HEK293 (cell line): ENCODE results near the gene KLK1.
A peak's percentile ranks its signal among the peaks of the same experiment; 100 is the strongest.

ENCODE experiments used
- BCL11B ChIP-seq: fragments of 450-650 bp; formaldehyde crosslinking; IDR thresholded peaks from 2 replicates; pipeline ENCODE4 v1.5.1; 2016; ENCODE audit warnings: low read depth, missing biosample characterization, missing genetic modification characterization
- GLIS2 ChIP-seq: fragments of 450-650 bp; formaldehyde crosslinking; IDR thresholded peaks from 2 replicates; pipeline ENCODE4 v1.5.1; 2016; ENCODE audit warnings: missing biosample characterization, missing genetic modification characterization
- HOXD13 ChIP-seq: sonication (generic); formaldehyde crosslinking; IDR thresholded peaks from 2 replicates; pipeline ENCODE4 v1.8.0; 2022; ENCODE audit warnings: missing genetic modification reagents, borderline replicate concordance
- KLF10 ChIP-seq: fragments of 450-650 bp; IDR thresholded peaks from 2 replicates; pipeline ENCODE4 v1.5.1; 2018; ENCODE audit warnings: missing biosample characterization, mild to moderate bottlenecking, missing genetic modification characterization
- KLF9 ChIP-seq: fragments of 450-650 bp; formaldehyde crosslinking; IDR thresholded peaks from 2 replicates; pipeline ENCODE4 v1.5.1; 2016; ENCODE audit warnings: missing biosample characterization, missing genetic modification characterization, low read depth
- SCRT2 ChIP-seq: fragments of 450-650 bp; formaldehyde crosslinking; IDR thresholded peaks from 2 replicates; pipeline ENCODE4 v1.5.1; 2016; ENCODE audit warnings: missing biosample characterization, missing genetic modification characterization
- YY2 ChIP-seq: fragments of 450-650 bp; formaldehyde crosslinking; IDR thresholded peaks from 2 replicates; pipeline ENCODE4 v1.5.1; 2016; ENCODE audit warnings: missing biosample characterization, missing genetic modification characterization
- ZNF10 ChIP-seq: fragments of 450-650 bp; formaldehyde crosslinking; IDR thresholded peaks from 2 replicates; pipeline ENCODE4 v1.5.1; 2017; ENCODE audit warnings: missing biosample characterization, missing genetic modification characterization
- ZNF23 ChIP-seq: fragments of 450-650 bp; formaldehyde crosslinking; IDR thresholded peaks from 2 replicates; pipeline ENCODE4 v1.5.1; 2016; ENCODE audit warnings: missing biosample characterization, missing genetic modification characterization, borderline replicate concordance
- ZNF426 ChIP-seq: fragments of 450-650 bp; formaldehyde crosslinking; IDR thresholded peaks from 2 replicates; pipeline ENCODE4 v1.5.1; 2017; ENCODE audit warnings: missing biosample characterization, missing genetic modification characterization, mild to moderate bottlenecking, inconsistent platforms, moderate library complexity
- ZNF473 ChIP-seq: fragments of 450-650 bp; formaldehyde crosslinking; IDR thresholded peaks from 2 replicates; pipeline ENCODE4 v1.5.1; 2017; ENCODE audit warnings: missing biosample characterization, missing genetic modification characterization
- ZNF747 ChIP-seq: fragments of 450-650 bp; formaldehyde crosslinking; IDR thresholded peaks from 2 replicates; pipeline ENCODE4 v1.5.1; 2016; ENCODE audit warnings: missing biosample characterization, missing genetic modification characterization
- ZSCAN23 ChIP-seq: fragments of 450-650 bp; formaldehyde crosslinking; IDR thresholded peaks from 2 replicates; pipeline ENCODE4 v1.5.1; 2016; ENCODE audit warnings: missing biosample characterization, missing genetic modification characterization
- TF ChIP-seq, protein P1 (sequence below): fragments of 450-650 bp; formaldehyde crosslinking; conservative IDR thresholded peaks from 2 replicates; pipeline ENCODE4 v1.5.1; 2016; ENCODE audit warnings: low read depth, missing biosample characterization, missing genetic modification characterization
- TF ChIP-seq, protein P2 (sequence below): fragments of 450-650 bp; formaldehyde crosslinking; IDR thresholded peaks from 2 replicates; pipeline ENCODE4 v1.5.1; 2016; ENCODE audit warnings: missing biosample characterization, missing genetic modification characterization
- TF ChIP-seq, protein P3 (sequence below): fragments of 450-650 bp; formaldehyde crosslinking; IDR thresholded peaks from 2 replicates; pipeline ENCODE4 v1.5.1; 2016; ENCODE audit warnings: missing biosample characterization, missing genetic modification characterization
- TF ChIP-seq, protein P4 (sequence below): fragments of 450-650 bp; formaldehyde crosslinking; IDR thresholded peaks from 2 replicates; pipeline ENCODE4 v1.5.1; 2016; ENCODE audit warnings: missing biosample characterization, missing genetic modification characterization, borderline replicate concordance
- TF ChIP-seq, protein P5 (sequence below): IDR thresholded peaks from 2 replicates; pipeline ENCODE4 v1.6.1; 2011; ENCODE audit warnings: mild to moderate bottlenecking, low read depth, low read length, borderline replicate concordance
- TF ChIP-seq, protein P6 (sequence below): fragments of 450-650 bp; formaldehyde crosslinking; IDR thresholded peaks from 2 replicates; pipeline ENCODE4 v1.5.1; 2016; ENCODE audit warnings: missing biosample characterization, missing genetic modification characterization

The KLK1 gene

DNA sequence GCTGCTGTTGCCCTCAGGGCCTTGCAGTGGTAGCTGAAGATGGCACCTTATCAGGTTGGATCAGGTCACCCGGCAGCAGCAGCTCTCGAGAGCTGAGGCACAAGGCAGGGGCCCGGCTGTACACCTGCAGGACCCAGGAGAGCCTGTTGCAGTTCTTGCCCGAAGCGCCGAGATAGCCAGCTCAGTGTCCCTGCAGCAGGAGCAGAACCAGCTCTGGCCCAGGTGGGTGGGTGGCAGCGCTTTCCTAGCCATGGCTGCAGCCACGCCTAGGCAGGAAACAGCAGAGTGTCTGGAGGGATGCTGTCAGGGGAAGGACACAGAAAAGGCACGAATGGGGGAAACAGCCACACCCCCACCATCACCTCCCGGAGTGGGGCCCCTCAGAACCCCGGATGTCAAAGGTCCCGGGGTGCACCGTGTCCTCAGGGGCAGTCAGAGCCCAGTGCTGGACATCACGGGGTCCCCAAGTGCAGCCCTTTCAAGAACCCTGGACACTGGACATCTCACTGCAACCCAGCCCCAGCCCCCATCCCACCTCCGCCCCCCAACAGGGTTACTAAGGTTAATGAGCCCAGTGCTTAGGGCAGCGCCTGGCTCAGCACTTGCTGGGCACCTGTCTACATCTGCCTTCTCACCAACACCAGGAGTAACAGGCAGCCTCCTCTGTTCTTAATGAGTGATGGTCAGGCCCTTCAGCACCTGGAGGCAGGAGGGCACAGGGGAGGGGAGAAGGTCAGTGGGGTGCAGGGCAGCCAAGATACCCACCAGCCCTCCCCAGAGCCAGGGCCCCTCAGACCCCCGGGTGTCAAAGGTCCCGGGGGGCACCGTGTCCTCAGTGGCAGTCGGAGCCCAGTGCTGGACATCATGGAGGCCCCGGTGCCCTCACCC lies 24.7 kb downstream of the KLK1 start (continued):
- TF ChIP-seq, protein P1, sequence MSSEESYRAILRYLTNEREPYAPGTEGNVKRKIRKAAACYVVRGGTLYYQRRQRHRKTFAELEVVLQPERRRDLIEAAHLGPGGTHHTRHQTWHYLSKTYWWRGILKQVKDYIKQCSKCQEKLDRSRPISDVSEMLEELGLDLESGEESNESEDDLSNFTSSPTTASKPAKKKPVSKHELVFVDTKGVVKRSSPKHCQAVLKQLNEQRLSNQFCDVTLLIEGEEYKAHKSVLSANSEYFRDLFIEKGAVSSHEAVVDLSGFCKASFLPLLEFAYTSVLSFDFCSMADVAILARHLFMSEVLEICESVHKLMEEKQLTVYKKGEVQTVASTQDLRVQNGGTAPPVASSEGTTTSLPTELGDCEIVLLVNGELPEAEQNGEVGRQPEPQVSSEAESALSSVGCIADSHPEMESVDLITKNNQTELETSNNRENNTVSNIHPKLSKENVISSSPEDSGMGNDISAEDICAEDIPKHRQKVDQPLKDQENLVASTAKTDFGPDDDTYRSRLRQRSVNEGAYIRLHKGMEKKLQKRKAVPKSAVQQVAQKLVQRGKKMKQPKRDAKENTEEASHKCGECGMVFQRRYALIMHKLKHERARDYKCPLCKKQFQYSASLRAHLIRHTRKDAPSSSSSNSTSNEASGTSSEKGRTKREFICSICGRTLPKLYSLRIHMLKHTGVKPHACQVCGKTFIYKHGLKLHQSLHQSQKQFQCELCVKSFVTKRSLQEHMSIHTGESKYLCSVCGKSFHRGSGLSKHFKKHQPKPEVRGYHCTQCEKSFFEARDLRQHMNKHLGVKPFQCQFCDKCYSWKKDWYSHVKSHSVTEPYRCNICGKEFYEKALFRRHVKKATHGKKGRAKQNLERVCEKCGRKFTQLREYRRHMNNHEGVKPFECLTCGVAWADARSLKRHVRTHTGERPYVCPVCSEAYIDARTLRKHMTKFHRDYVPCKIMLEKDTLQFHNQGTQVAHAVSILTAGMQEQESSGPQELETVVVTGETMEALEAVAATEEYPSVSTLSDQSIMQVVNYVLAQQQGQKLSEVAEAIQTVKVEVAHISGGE (tag by site-specific recombination): no peak
- TF ChIP-seq KLF9 (tag by site-specific recombination) (no peak), ZNF10 (no peak), BCL11B (tag by site-specific recombination) (0 out of 2 replicates have a peak, but pooled peaks have one; percentile 16), ZNF426 (no peak), GLIS2 (tag by site-specific recombination) (peak; percentile 20; the same call in 1 of the 2 replicates), YY2 (tag by site-specific recombination) (no peak), ZNF747 (no peak), ZNF23 (tag by site-specific recombination) (no peak), KLF10 (tag by site-specific recombination) (no peak), ZSCAN23 (no peak), HOXD13 (no peak), ZNF473 (tag by site-specific recombination) (no peak), SCRT2 (0 out of 2 replicates have a peak, but pooled peaks have one; percentile 11)
- TF ChIP-seq, protein P2, sequence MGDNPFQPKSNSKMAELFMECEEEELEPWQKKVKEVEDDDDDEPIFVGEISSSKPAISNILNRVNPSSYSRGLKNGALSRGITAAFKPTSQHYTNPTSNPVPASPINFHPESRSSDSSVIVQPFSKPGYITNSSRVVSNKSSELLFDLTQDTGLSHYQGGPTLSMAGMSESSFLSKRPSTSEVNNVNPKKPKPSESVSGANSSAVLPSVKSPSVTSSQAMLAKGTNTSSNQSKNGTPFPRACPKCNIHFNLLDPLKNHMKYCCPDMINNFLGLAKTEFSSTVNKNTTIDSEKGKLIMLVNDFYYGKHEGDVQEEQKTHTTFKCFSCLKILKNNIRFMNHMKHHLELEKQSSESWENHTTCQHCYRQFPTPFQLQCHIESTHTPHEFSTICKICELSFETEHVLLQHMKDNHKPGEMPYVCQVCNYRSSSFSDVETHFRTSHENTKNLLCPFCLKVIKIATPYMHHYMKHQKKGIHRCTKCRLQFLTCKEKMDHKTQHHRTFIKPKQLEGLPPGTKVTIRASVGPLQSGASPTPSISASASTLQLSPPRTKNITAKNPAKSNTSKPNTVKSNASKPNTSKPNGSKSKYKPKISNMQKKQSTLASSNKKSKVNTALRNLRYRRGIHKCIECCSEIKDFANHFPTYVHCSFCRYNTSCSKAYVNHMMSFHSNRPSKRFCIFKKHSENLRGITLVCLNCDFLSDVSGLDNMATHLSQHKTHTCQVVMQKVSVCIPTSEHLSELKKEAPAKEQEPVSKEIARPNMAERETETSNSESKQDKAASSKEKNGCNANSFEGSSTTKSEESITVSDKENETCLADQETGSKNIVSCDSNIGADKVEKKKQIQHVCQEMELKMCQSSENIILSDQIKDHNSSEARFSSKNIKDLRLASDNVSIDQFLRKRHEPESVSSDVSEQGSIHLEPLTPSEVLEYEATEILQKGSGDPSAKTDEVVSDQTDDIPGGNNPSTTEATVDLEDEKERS (tag by site-specific recombination): no peak
- TF ChIP-seq, protein P3, sequence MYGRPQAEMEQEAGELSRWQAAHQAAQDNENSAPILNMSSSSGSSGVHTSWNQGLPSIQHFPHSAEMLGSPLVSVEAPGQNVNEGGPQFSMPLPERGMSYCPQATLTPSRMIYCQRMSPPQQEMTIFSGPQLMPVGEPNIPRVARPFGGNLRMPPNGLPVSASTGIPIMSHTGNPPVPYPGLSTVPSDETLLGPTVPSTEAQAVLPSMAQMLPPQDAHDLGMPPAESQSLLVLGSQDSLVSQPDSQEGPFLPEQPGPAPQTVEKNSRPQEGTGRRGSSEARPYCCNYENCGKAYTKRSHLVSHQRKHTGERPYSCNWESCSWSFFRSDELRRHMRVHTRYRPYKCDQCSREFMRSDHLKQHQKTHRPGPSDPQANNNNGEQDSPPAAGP (tag by site-specific recombination): no peak
- TF ChIP-seq, protein P4, sequence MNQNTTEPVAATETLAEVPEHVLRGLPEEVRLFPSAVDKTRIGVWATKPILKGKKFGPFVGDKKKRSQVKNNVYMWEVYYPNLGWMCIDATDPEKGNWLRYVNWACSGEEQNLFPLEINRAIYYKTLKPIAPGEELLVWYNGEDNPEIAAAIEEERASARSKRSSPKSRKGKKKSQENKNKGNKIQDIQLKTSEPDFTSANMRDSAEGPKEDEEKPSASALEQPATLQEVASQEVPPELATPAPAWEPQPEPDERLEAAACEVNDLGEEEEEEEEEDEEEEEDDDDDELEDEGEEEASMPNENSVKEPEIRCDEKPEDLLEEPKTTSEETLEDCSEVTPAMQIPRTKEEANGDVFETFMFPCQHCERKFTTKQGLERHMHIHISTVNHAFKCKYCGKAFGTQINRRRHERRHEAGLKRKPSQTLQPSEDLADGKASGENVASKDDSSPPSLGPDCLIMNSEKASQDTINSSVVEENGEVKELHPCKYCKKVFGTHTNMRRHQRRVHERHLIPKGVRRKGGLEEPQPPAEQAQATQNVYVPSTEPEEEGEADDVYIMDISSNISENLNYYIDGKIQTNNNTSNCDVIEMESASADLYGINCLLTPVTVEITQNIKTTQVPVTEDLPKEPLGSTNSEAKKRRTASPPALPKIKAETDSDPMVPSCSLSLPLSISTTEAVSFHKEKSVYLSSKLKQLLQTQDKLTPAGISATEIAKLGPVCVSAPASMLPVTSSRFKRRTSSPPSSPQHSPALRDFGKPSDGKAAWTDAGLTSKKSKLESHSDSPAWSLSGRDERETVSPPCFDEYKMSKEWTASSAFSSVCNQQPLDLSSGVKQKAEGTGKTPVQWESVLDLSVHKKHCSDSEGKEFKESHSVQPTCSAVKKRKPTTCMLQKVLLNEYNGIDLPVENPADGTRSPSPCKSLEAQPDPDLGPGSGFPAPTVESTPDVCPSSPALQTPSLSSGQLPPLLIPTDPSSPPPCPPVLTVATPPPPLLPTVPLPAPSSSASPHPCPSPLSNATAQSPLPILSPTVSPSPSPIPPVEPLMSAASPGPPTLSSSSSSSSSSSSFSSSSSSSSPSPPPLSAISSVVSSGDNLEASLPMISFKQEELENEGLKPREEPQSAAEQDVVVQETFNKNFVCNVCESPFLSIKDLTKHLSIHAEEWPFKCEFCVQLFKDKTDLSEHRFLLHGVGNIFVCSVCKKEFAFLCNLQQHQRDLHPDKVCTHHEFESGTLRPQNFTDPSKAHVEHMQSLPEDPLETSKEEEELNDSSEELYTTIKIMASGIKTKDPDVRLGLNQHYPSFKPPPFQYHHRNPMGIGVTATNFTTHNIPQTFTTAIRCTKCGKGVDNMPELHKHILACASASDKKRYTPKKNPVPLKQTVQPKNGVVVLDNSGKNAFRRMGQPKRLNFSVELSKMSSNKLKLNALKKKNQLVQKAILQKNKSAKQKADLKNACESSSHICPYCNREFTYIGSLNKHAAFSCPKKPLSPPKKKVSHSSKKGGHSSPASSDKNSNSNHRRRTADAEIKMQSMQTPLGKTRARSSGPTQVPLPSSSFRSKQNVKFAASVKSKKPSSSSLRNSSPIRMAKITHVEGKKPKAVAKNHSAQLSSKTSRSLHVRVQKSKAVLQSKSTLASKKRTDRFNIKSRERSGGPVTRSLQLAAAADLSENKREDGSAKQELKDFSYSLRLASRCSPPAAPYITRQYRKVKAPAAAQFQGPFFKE (tag by site-specific recombination): no peak
- TF ChIP-seq, protein P5, sequence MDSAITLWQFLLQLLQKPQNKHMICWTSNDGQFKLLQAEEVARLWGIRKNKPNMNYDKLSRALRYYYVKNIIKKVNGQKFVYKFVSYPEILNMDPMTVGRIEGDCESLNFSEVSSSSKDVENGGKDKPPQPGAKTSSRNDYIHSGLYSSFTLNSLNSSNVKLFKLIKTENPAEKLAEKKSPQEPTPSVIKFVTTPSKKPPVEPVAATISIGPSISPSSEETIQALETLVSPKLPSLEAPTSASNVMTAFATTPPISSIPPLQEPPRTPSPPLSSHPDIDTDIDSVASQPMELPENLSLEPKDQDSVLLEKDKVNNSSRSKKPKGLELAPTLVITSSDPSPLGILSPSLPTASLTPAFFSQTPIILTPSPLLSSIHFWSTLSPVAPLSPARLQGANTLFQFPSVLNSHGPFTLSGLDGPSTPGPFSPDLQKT: no peak
- TF ChIP-seq, protein P6, sequence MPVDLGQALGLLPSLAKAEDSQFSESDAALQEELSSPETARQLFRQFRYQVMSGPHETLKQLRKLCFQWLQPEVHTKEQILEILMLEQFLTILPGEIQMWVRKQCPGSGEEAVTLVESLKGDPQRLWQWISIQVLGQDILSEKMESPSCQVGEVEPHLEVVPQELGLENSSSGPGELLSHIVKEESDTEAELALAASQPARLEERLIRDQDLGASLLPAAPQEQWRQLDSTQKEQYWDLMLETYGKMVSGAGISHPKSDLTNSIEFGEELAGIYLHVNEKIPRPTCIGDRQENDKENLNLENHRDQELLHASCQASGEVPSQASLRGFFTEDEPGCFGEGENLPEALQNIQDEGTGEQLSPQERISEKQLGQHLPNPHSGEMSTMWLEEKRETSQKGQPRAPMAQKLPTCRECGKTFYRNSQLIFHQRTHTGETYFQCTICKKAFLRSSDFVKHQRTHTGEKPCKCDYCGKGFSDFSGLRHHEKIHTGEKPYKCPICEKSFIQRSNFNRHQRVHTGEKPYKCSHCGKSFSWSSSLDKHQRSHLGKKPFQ: no peak
